Fibroblast of lung (primary cell): ENCODE data around the gene PPP4C. TPM values are rescaled to one million over a fixed set of nuclear protein-coding genes. Genes with fewer than 3 reads are reported as not detected.

Experiments
- DNase-seq, 2 donors: peaks; one replicate each; pipeline versions ENCODE4 v3.0.0 to v3.0.0-alpha.2; 2010; ENCODE audit warnings: low read depth in 2 of 2
- H2AFZ ChIP-seq: 2 replicates; pipeline ENCODE4 v1.5.1; 2012; ENCODE audit warnings: low read length, control low read depth, inconsistent platforms
- H3K27ac ChIP-seq: 2 replicates; pipeline ENCODE4 v1.5.1; 2011; ENCODE audit warnings: low read length, control low read depth; ENCODE audit not compliant: insufficient read depth
- H3K27me3 ChIP-seq: 2 replicates; pipeline ENCODE4 v1.5.1; 2011; ENCODE audit warnings: mild to moderate bottlenecking, low read length; ENCODE audit not compliant: control insufficient read depth, insufficient read depth
- H3K36me3 ChIP-seq: 2 replicates; pipeline ENCODE4 v1.5.1; 2011; ENCODE audit warnings: low read length; ENCODE audit not compliant: control insufficient read depth, insufficient read depth
- H3K4me1 ChIP-seq: 2 replicates; pipeline ENCODE4 v1.5.1; 2011; ENCODE audit warnings: low read length; ENCODE audit not compliant: control insufficient read depth, insufficient read depth; ENCODE audit errors: extremely low read depth
- H3K4me2 ChIP-seq: 2 replicates; pipeline ENCODE4 v1.5.1; 2011; ENCODE audit warnings: low read length, control low read depth; ENCODE audit not compliant: insufficient read depth; ENCODE audit errors: extremely low read depth
- H3K4me3 ChIP-seq, 4 experiments: fragments of 200-600 bp in 1 of 4; sonication (generic) in 1 of 4; replicated peaks in 1 of 4; 2 replicates each; pipeline ENCODE4 v1.5.1; 2011 to 2016; ENCODE audit warnings: low read length in 4 of 4, low read depth in 3 of 4, mild to moderate bottlenecking in 3 of 4, control low read depth in 2 of 4, inconsistent platforms in 1 of 4, mixed read lengths in 1 of 4; ENCODE audit not compliant: insufficient read depth in 1 of 4; ENCODE audit errors: control extremely low read depth in 1 of 4
- H3K79me2 ChIP-seq: 2 replicates; pipeline ENCODE4 v1.5.1; 2012; ENCODE audit warnings: mild to moderate bottlenecking, low read length, inconsistent platforms; ENCODE audit not compliant: control insufficient read depth, insufficient read depth
- H3K9ac ChIP-seq: 2 replicates; pipeline ENCODE4 v1.5.1; 2011; ENCODE audit warnings: mild to moderate bottlenecking, low read length, control low read depth; ENCODE audit not compliant: insufficient read depth
- H3K9me3 ChIP-seq: 2 replicates; pipeline ENCODE4 v1.5.1; 2012; ENCODE audit warnings: low read depth, low read length; ENCODE audit not compliant: control insufficient read depth, insufficient read depth
- H4K20me1 ChIP-seq: 2 replicates; pipeline ENCODE4 v1.5.1; 2011; ENCODE audit warnings: low read length; ENCODE audit not compliant: control insufficient read depth, insufficient read depth; ENCODE audit errors: extremely low read depth
- CTCF ChIP-seq, 2 donors: IDR thresholded peaks in 1 of 2; conservative IDR thresholded peaks in 1 of 2; 1 replicate in 1 of 2; 2 replicates in 1 of 2; pipeline ENCODE4 v1.5.1; 2011 to 2012; ENCODE audit warnings: low read length in 2 of 2, control low read depth in 1 of 2, inconsistent platforms in 1 of 2, low read depth in 1 of 2, mild to moderate bottlenecking in 1 of 2
- EZH2 ChIP-seq: IDR thresholded peaks from 2 replicates; pipeline ENCODE4 v1.5.1; 2012; ENCODE audit warnings: low read length, control low read depth, mild to moderate bottlenecking; ENCODE audit errors: missing control alignments
- polyA plus RNA-seq, 2 donors: library from polyadenylated mRNA; depleted of rRNA in 1 of 2; stranded (reverse) in 1 of 2; unstranded in 1 of 2; fragments of >200 nt; gene quantifications; 2 replicates each; pipeline ENCODE4 v1.2.1, GENCODE V29; 2011 to 2012; ENCODE audit warnings: missing spikeins in 1 of 2
- total RNA-seq: library from RNA; depleted of rRNA; stranded (reverse); fragments of >200 nt; gene quantifications from 2 replicates; pipeline ENCODE4 v1.2.1, GENCODE V29; 2014

The PPP4C gene
- total and polyA plus RNA-seq, 2 donors (not counting 1 experiment from before 2014, with no cell fraction given), result 116 to 147 TPM

- Histone ChIP-seq H3K79me2 (no peaks in the 10 kb centered on the region), H4K20me1 (no peaks in the 10 kb centered on the region), H3K4me3 (no peak overlapping the region), H3K36me3 (peaks cover 24% of the 10 kb centered on the region), H3K4me2 (no peak overlapping the region), H3K27ac (no peak overlapping the region), H3K4me1 (peaks cover 10% of the 10 kb centered on the region), H3K9me3 (no peaks in the 10 kb centered on the region), H3K9ac (no peak overlapping the region), H2AFZ (no peak overlapping the region), H3K27me3 (no peaks in the 10 kb centered on the region)
- no peak for DNase-seq
- no peak for TF ChIP-seq EZH2
- TF ChIP-seq CTCF (conservative IDR thresholded peaks at IDR 0.05 in 1 of 2, IDR thresholded peaks at IDR 0.05 in 1 of 2; ENCODE audit: low read depth in 1 of 2, low read length in 2 of 2), result no peak
These were observed 39.4 kb downstream of the PPP4C start for GRCh38 chr16:30115238-30115637.

- Histone ChIP-seq H3K4me2 (no peak overlapping the region), H3K79me2 (no peaks in the 10 kb centered on the region), H2AFZ (no peak overlapping the region), H3K4me1 (peaks cover 10% of the 10 kb centered on the region), H3K4me3 (no peak overlapping the region), H3K27ac (no peak overlapping the region), H3K36me3 (peaks cover 22% of the 10 kb centered on the region), H4K20me1 (no peaks in the 10 kb centered on the region), H3K27me3 (no peaks in the 10 kb centered on the region), H3K9ac (no peak overlapping the region), H3K9me3 (no peaks in the 10 kb centered on the region)
- TF ChIP-seq EZH2 (no peak), CTCF (conservative IDR thresholded peaks at IDR 0.05 in 1 of 2, IDR thresholded peaks at IDR 0.05 in 1 of 2; ENCODE audit: low read depth in 1 of 2, low read length in 2 of 2) (no peak)
- no peak for DNase-seq
These were observed 40.8 kb downstream of the PPP4C start for GRCh38 chr16:30116291-30117207.

- no peak overlapping the region for H3K4me3 ChIP-seq
- peaks cover 20% of the 10 kb centered on the region for H3K36me3 ChIP-seq
- H3K4me1 ChIP-seq, result peaks cover 10% of the 10 kb centered on the region
- no peak overlapping the region for H2AFZ ChIP-seq
- no peak overlapping the region for H3K27ac ChIP-seq
- TF ChIP-seq EZH2, result no peak
- no peak for TF ChIP-seq CTCF (conservative IDR thresholded peaks at IDR 0.05 in 1 of 2, IDR thresholded peaks at IDR 0.05 in 1 of 2; ENCODE audit: low read depth in 1 of 2, low read length in 2 of 2)
- no peaks in the 10 kb centered on the region for H3K9me3 ChIP-seq
- H3K79me2 ChIP-seq, result peaks cover 5% of the 10 kb centered on the region
- H3K4me2 ChIP-seq, result no peak overlapping the region
- no peak overlapping the region for H3K9ac ChIP-seq
- no peaks in the 10 kb centered on the region for H3K27me3 ChIP-seq
- DNase-seq, result no peak
- H4K20me1 ChIP-seq, result no peaks in the 10 kb centered on the region
These were observed 42.0 kb downstream of the PPP4C start for GRCh38 chr16:30117768-30118167.
